Cerebellar nuclear complex (tissue), 1 donor: Measurements from ENCODE around the gene ZNHIT1.

Experiments used
- DNase-seq, 2 experiments: peaks; one replicate each; lab custom pipeline; 2025; lab: John Stamatoyannopoulos, UW

The ZNHIT1 gene

GRCh38 chr7:101218236-101219125 lies 516 bp downstream of the ZNHIT1 start:
- DNase-seq: no peak

- DNase-seq: no peak
Observed at GRCh38 chr7:101220295-101220694, 2.3 kb downstream of the ZNHIT1 start.

GRCh38 chr7:101222275-101222830 lies 4.4 kb downstream of the ZNHIT1 start:
- no peak for DNase-seq

GRCh38 chr7:101223528-101223927 lies 5.6 kb downstream of the ZNHIT1 start:
- no peak for DNase-seq

GRCh38 chr7:101225650-101226049 lies 7.7 kb downstream of the ZNHIT1 start:
- no peak for DNase-seq

GRCh38 chr7:101226721-101227120 lies 8.8 kb downstream of the ZNHIT1 start:
- no peak for DNase-seq

GRCh38 chr7:101231644-101232043 lies 13.7 kb downstream of the ZNHIT1 start:
- no peak for DNase-seq

- no peak for DNase-seq
Observed at GRCh38 chr7:101232141-101232850, 14.3 kb downstream of the ZNHIT1 start.

GRCh38 chr7:101233907-101234547 lies 16.1 kb downstream of the ZNHIT1 start:
- DNase-seq: no peak

GRCh38 chr7:101234636-101235035 lies 16.7 kb downstream of the ZNHIT1 start:
- no peak for DNase-seq

- no peak for DNase-seq
Observed at GRCh38 chr7:101235050-101235449, 17.1 kb downstream of the ZNHIT1 start.

GRCh38 chr7:101235522-101235921 lies 17.6 kb downstream of the ZNHIT1 start:
- no peak for DNase-seq

GRCh38 chr7:101236292-101236835 lies 18.4 kb downstream of the ZNHIT1 start:
- DNase-seq: no peak

GRCh38 chr7:101237206-101238067 lies 19.5 kb downstream of the ZNHIT1 start, which contains the start of gene CLDN15:
Gene CLDN15 (minus strand): TSS chr7:101237802. CDS start chr7:101237581, 221 bp downstream.
- DNase-seq: no peak

GRCh38 chr7:101238226-101239182 lies 20.5 kb downstream of the ZNHIT1 start:
- DNase-seq: no peak

GRCh38 chr7:101239191-101239950 lies 21.4 kb downstream of the ZNHIT1 start:
- DNase-seq: no peak

GRCh38 chr7:101239951-101240220 lies 21.9 kb downstream of the ZNHIT1 start:
- no peak for DNase-seq

- DNase-seq: no peak
Observed at GRCh38 chr7:101240226-101241014, 22.5 kb downstream of the ZNHIT1 start.

GRCh38 chr7:101241015-101241363 lies 23.0 kb downstream of the ZNHIT1 start:
- DNase-seq: no peak
